ENCODE results near the gene GRIK3.

Gene GRIK3

GRCh38 chr1:37069406-37069805 lies 35.1 kb upstream of the GRIK3 start:
- Histone ChIP-seq H3K9me2 (replicated peaks; ENCODE audit: control insufficient read depth, low read length) (no peaks in the 10 kb centered on the region), H3K4me1 (ENCODE audit: control insufficient read depth, low read length) (no peaks in the 10 kb centered on the region), H3K9me3 (ENCODE audit: control insufficient read depth, insufficient read depth, low read length) (no peaks in the 10 kb centered on the region), H3K36me3 (ENCODE audit: control insufficient read depth, low read length) (no peaks in the 10 kb centered on the region), H3K4me2 (ENCODE audit: low read length) (no peak overlapping the region), H3F3A (ENCODE audit: control insufficient read depth, insufficient read depth) (no peaks in the 10 kb centered on the region), H3K27ac (ENCODE audit: low read depth, low read length) (no peak overlapping the region), H3K79me2 (ENCODE audit: control insufficient read depth, low read length) (no peaks in the 10 kb centered on the region), H3K4me3 (ENCODE audit: low read length) (no peak overlapping the region), H3K27me3 (ENCODE audit: control insufficient read depth, low read length) (peaks cover 4% of the 10 kb centered on the region; the same call in 1 of the 2 replicates), H4K20me1 (ENCODE audit: control insufficient read depth, insufficient read depth, low read depth, low read length) (no peaks in the 10 kb centered on the region)
- TF ChIP-seq CTCF (IDR thresholded peaks at IDR 0.05; ENCODE audit: low read depth, low read length, poor library complexity, severe bottlenecking) (no peak), EZH2phosphoT487 (IDR thresholded peaks at IDR 0.05; ENCODE audit: borderline replicate concordance, low read length) (no peak)

GRCh38 chr1:37068897-37069296 lies 34.6 kb upstream of the GRIK3 start:
- H3K36me3 ChIP-seq (ENCODE audit: control insufficient read depth, low read length) = no peaks in the 10 kb centered on the region
- peaks cover 4% of the 10 kb centered on the region; the same call in 1 of the 2 replicates for H3K27me3 ChIP-seq (ENCODE audit: control insufficient read depth, low read length)
- no peaks in the 10 kb centered on the region for H3K4me1 ChIP-seq (ENCODE audit: control insufficient read depth, low read length)
- no peaks in the 10 kb centered on the region for H4K20me1 ChIP-seq (ENCODE audit: control insufficient read depth, insufficient read depth, low read depth, low read length)
- H3K4me2 ChIP-seq (ENCODE audit: low read length) = no peak overlapping the region
- no peak for TF ChIP-seq CTCF (IDR thresholded peaks at IDR 0.05; ENCODE audit: low read depth, low read length, poor library complexity, severe bottlenecking)
- TF ChIP-seq EZH2phosphoT487 (IDR thresholded peaks at IDR 0.05; ENCODE audit: borderline replicate concordance, low read length) = no peak
- no peaks in the 10 kb centered on the region for H3K79me2 ChIP-seq (ENCODE audit: control insufficient read depth, low read length)
- H3K9me3 ChIP-seq (ENCODE audit: control insufficient read depth, insufficient read depth, low read length) = no peaks in the 10 kb centered on the region
- no peak overlapping the region for H3K27ac ChIP-seq (ENCODE audit: low read depth, low read length)
- no peaks in the 10 kb centered on the region for H3F3A ChIP-seq (ENCODE audit: control insufficient read depth, insufficient read depth)
- H3K4me3 ChIP-seq (ENCODE audit: low read length) = no peak overlapping the region
- H3K9me2 ChIP-seq (replicated peaks; ENCODE audit: control insufficient read depth, low read length) = no peaks in the 10 kb centered on the region

- Histone ChIP-seq H3K27me3 (ENCODE audit: control insufficient read depth, low read length) (peaks cover 7% of the 10 kb centered on the region; the same call in 1 of the 2 replicates), H3K9me3 (ENCODE audit: control insufficient read depth, insufficient read depth, low read length) (no peaks in the 10 kb centered on the region), H3K4me3 (ENCODE audit: low read length) (no peak overlapping the region), H3K4me1 (ENCODE audit: control insufficient read depth, low read length) (no peaks in the 10 kb centered on the region), H4K20me1 (ENCODE audit: control insufficient read depth, insufficient read depth, low read depth, low read length) (no peaks in the 10 kb centered on the region), H3K79me2 (ENCODE audit: control insufficient read depth, low read length) (no peaks in the 10 kb centered on the region), H3K27ac (ENCODE audit: low read depth, low read length) (no peak overlapping the region), H3K4me2 (ENCODE audit: low read length) (no peak overlapping the region), H3K9me2 (replicated peaks; ENCODE audit: control insufficient read depth, low read length) (no peaks in the 10 kb centered on the region), H3F3A (ENCODE audit: control insufficient read depth, insufficient read depth) (no peaks in the 10 kb centered on the region), H3K36me3 (ENCODE audit: control insufficient read depth, low read length) (no peaks in the 10 kb centered on the region)
- TF ChIP-seq EZH2phosphoT487 (IDR thresholded peaks at IDR 0.05; ENCODE audit: borderline replicate concordance, low read length) (no peak), CTCF (IDR thresholded peaks at IDR 0.05; ENCODE audit: low read depth, low read length, poor library complexity, severe bottlenecking) (no peak)
Observed at GRCh38 chr1:37068260-37068659, 33.9 kb upstream of the GRIK3 start.

All from DOHH2 (cell line).